ENCODE results near the gene SLC23A3.

The SLC23A3 gene

GRCh38 chr2:219140722-219141121, 29.1 kb downstream of the SLC23A3 start:
- DNase-seq = no peak

- no peak for DNase-seq
Measured at GRCh38 chr2:219133976-219134375, 35.9 kb downstream of the SLC23A3 start.

- no peak for DNase-seq
Measured at GRCh38 chr2:219131744-219132143, 38.1 kb downstream of the SLC23A3 start.

GRCh38 chr2:219131327-219131726, 38.5 kb downstream of the SLC23A3 start:
- DNase-seq = no peak

GRCh38 chr2:219129589-219129988, 40.2 kb downstream of the SLC23A3 start:
- DNase-seq = no peak

- no peak for DNase-seq
Measured at GRCh38 chr2:219128396-219128795, 41.4 kb downstream of the SLC23A3 start.

GRCh38 chr2:219127037-219127635, 42.7 kb downstream of the SLC23A3 start:
- no peak for DNase-seq

GRCh38 chr2:219126555-219126954, 43.3 kb downstream of the SLC23A3 start:
- DNase-seq = no peak

- DNase-seq = no peak
Measured at GRCh38 chr2:219125886-219126270, 44.0 kb downstream of the SLC23A3 start.

GRCh38 chr2:219125225-219125885, 44.5 kb downstream of the SLC23A3 start:
- no peak for DNase-seq

- DNase-seq = peak; percentile 17 to 26
Measured at GRCh38 chr2:219124381-219125110, 45.3 kb downstream of the SLC23A3 start.

GRCh38 chr2:219123356-219124135, 46.3 kb downstream of the SLC23A3 start:
- no peak for DNase-seq

GRCh38 chr2:219122202-219122980, 47.4 kb downstream of the SLC23A3 start:
- DNase-seq = no peak

- DNase-seq = no peak
Measured at GRCh38 chr2:219120082-219120481, 49.7 kb downstream of the SLC23A3 start.

- peak; percentile 43 to 48 for DNase-seq
Measured at GRCh38 chr2:219119422-219120043, 50.3 kb downstream of the SLC23A3 start.

GRCh38 chr2:219118504-219118903, 51.3 kb downstream of the SLC23A3 start:
- DNase-seq = no peak

GRCh38 chr2:219116776-219117646, 52.8 kb downstream of the SLC23A3 start:
- no peak for DNase-seq

GRCh38 chr2:219112651-219113338, 57.0 kb downstream of the SLC23A3 start:
- no peak for DNase-seq

- DNase-seq = no peak
Measured at GRCh38 chr2:219112062-219112406, 57.8 kb downstream of the SLC23A3 start.

Measured in CD4-positive, alpha-beta T cell treated with Interleukin-1 beta for 1 hour (primary cell).